PC-9 (cell line): Measurements from ENCODE around the gene OR2J2. TPM values are rescaled to one million over a fixed set of nuclear protein-coding genes. Genes with fewer than 3 reads are reported as not detected.
"Not testable (repeated sequence)": the region's sequence is repeated elsewhere in the genome, so short reads cannot be mapped to it uniquely, and the experiment has no call there.

ENCODE experiments used
- BruUV-seq: library from RNA; stranded (reverse); fragments of 400-500 nt; replicated peaks from 2 replicates; lab custom pipeline; 2021; lab: Mats Ljungman, UMichigan
- CTCF ChIA-PET: fragments of 300-600 bp; sonication (Branson Sonifier 250); formaldehyde crosslinking; loops from one replicate; lab custom pipeline; 2022; ENCODE audit warnings: antibody characterized with exemption; lab: Charles Lee
- POLR2A ChIA-PET: fragments of 300-600 bp; sonication (Branson Sonifier 250); formaldehyde crosslinking; loops from one replicate; lab custom pipeline; 2022; ENCODE audit warnings: antibody characterized with exemption; ENCODE audit not compliant: unreplicated experiment; lab: Charles Lee
- DNase-seq, 2 experiments: peaks; one replicate each; pipeline versions ENCODE4 v3.0.0 to v3.0.0-alpha.2; 2015 to 2022; ENCODE audit warnings: mixed read lengths in 1 of 2
- H2AFZ ChIP-seq: fragments of 200-600 bp; sonication (generic); 2 replicates; pipeline ENCODE4 v1.8.1; 2017; ENCODE audit warnings: antibody characterized with exemption
- H3F3A ChIP-seq: fragments of 200-600 bp; sonication (generic); 2 replicates; pipeline ENCODE4 v1.8.1; 2017; ENCODE audit warnings: antibody characterized with exemption, mild to moderate bottlenecking, low read depth; ENCODE audit not compliant: insufficient read depth
- H3K27ac ChIP-seq: fragments of 200-600 bp; sonication (generic); 2 replicates; pipeline ENCODE4 v1.6.1; 2016; ENCODE audit warnings: mixed run types
- H3K27me3 ChIP-seq: fragments of 200-600 bp; sonication (generic); 2 replicates; pipeline ENCODE4 v1.6.1; 2016; ENCODE audit warnings: low read depth, mixed run types; ENCODE audit not compliant: insufficient read depth
- H3K36me3 ChIP-seq: fragments of 200-600 bp; sonication (generic); 2 replicates; pipeline ENCODE4 v1.6.1; 2016; ENCODE audit warnings: low read depth, mixed run types
- H3K4me1 ChIP-seq: fragments of 200-600 bp; sonication (generic); replicated peaks from 2 replicates; pipeline ENCODE4 v1.6.1; 2016; ENCODE audit warnings: mixed run types; ENCODE audit not compliant: insufficient read depth
- H3K4me2 ChIP-seq: fragments of 200-600 bp; sonication (generic); 2 replicates; pipeline ENCODE4 v1.6.1; 2017; ENCODE audit warnings: mixed run types
- H3K4me3 ChIP-seq: fragments of 200-600 bp; sonication (generic); 2 replicates; pipeline ENCODE4 v1.6.1; 2016; ENCODE audit warnings: mixed run types
- H3K79me2 ChIP-seq: fragments of 200-600 bp; sonication (generic); 2 replicates; pipeline ENCODE4 v1.6.1; 2017; ENCODE audit warnings: low read depth, mixed run types
- H3K9me2 ChIP-seq: fragments of 200-600 bp; sonication (generic); 2 replicates; pipeline ENCODE4 v1.8.1; 2017; ENCODE audit warnings: mild to moderate bottlenecking; ENCODE audit not compliant: insufficient read depth
- H3K9me3 ChIP-seq: fragments of 200-600 bp; sonication (generic); 2 replicates; pipeline ENCODE4 v1.8.1; 2016; ENCODE audit warnings: low read depth; ENCODE audit not compliant: insufficient read depth
- H4K20me1 ChIP-seq: fragments of 200-600 bp; sonication (generic); 2 replicates; pipeline ENCODE4 v1.8.1; 2017; ENCODE audit not compliant: insufficient read depth
- CTCF ChIP-seq: fragments of 200-600 bp; sonication (generic); conservative IDR thresholded peaks from 2 replicates; pipeline ENCODE4 v1.6.1; 2017; ENCODE audit warnings: mixed run types, antibody characterized with exemption, mild to moderate bottlenecking, moderate library complexity
- EZH2 ChIP-seq: fragments of 200-600 bp; sonication (generic); IDR thresholded peaks from 2 replicates; pipeline ENCODE4 v1.8.0; 2017; ENCODE audit warnings: antibody characterized with exemption, low read depth
- intact Hi-C: fragments of 100-400 bp; cut with micrococcal nuclease; formaldehyde crosslinking; loops from one replicate; pipeline ENCODE4 v1.10.0; 2022; ENCODE audit not compliant: unreplicated experiment
- total RNA-seq: library from RNA; stranded (reverse); gene quantifications from 2 replicates; pipeline ENCODE4 v1.2.3, GENCODE V29; 2021

Gene OR2J2
- total RNA-seq, 1 experiment from 2014 or later: not detected

- no peak overlapping the region for H3K4me2 ChIP-seq
- no peaks in the 10 kb centered on the region for H3K36me3 ChIP-seq
- H3K4me3 ChIP-seq: no peak overlapping the region
- no TSS peak for BruUV-seq
- TF ChIP-seq CTCF: no peak
- no peak for TF ChIP-seq EZH2
- H2AFZ ChIP-seq: no peak overlapping the region
- H3K27me3 ChIP-seq: no peaks in the 10 kb centered on the region
- ChIA-PET CTCF (no interaction called here), POLR2A (no interaction called here)
- H3K27ac ChIP-seq: no peak overlapping the region
- intact Hi-C loops: no loop called here
- no peaks in the 10 kb centered on the region for H3K79me2 ChIP-seq
- no peaks in the 10 kb centered on the region for H3F3A ChIP-seq
- no peak for DNase-seq
- H3K9me2 ChIP-seq: no peaks in the 10 kb centered on the region
- H4K20me1 ChIP-seq: no peaks in the 10 kb centered on the region
- H3K4me1 ChIP-seq: no peaks in the 10 kb centered on the region
- H3K9me3 ChIP-seq: no peaks in the 10 kb centered on the region
These were observed 28.4 kb upstream of the OR2J2 start for GRCh38 chr6:29142309-29142708.

- H3K4me1 ChIP-seq: no peaks in the 10 kb centered on the region
- no peak overlapping the region for H3K4me3 ChIP-seq
- intact Hi-C loops: no loop called here
- H3K27me3 ChIP-seq: no peaks in the 10 kb centered on the region
- no peaks in the 10 kb centered on the region for H3F3A ChIP-seq
- POLR2A ChIA-PET: no interaction called here
- DNase-seq: no peak
- no peak overlapping the region for H2AFZ ChIP-seq
- TF ChIP-seq CTCF (no peak), EZH2 (no peak)
- CTCF ChIA-PET: no interaction called here
- no peaks in the 10 kb centered on the region for H4K20me1 ChIP-seq
- H3K4me2 ChIP-seq: no peak overlapping the region
- no peaks in the 10 kb centered on the region for H3K79me2 ChIP-seq
- no peaks in the 10 kb centered on the region for H3K9me2 ChIP-seq
- H3K27ac ChIP-seq: no peak overlapping the region
- no peaks in the 10 kb centered on the region for H3K9me3 ChIP-seq
- BruUV-seq: no TSS peak
- H3K36me3 ChIP-seq: no peaks in the 10 kb centered on the region
These were observed 24.5 kb upstream of the OR2J2 start for GRCh38 chr6:29146179-29146578.

- Histone ChIP-seq H3K4me3 (no peak overlapping the region), H3K4me1 (no peaks in the 10 kb centered on the region), H3F3A (no peaks in the 10 kb centered on the region), H3K27me3 (no peaks in the 10 kb centered on the region), H3K79me2 (no peaks in the 10 kb centered on the region), H3K9me2 (no peaks in the 10 kb centered on the region), H2AFZ (no peak overlapping the region), H3K9me3 (no peaks in the 10 kb centered on the region), H4K20me1 (no peaks in the 10 kb centered on the region), H3K36me3 (no peaks in the 10 kb centered on the region), H3K4me2 (no peak overlapping the region), H3K27ac (no peak overlapping the region)
- BruUV-seq: no TSS peak
- ChIA-PET CTCF (no interaction called here), POLR2A (no interaction called here)
- intact Hi-C loops: no loop called here
- TF ChIP-seq EZH2: no peak
- no peak for TF ChIP-seq CTCF
- no peak for DNase-seq
These were observed 23.6 kb upstream of the OR2J2 start for GRCh38 chr6:29147074-29147473.

- POLR2A ChIA-PET, H2AFZ ChIP-seq, BruUV-seq, H3K4me2 ChIP-seq, H3K9me2 ChIP-seq, H3K9me3 ChIP-seq, H3K4me3 ChIP-seq, H3K4me1 ChIP-seq, H3K36me3 ChIP-seq, intact Hi-C loops, DNase-seq, H3K27me3 ChIP-seq, H4K20me1 ChIP-seq, H3F3A ChIP-seq, H3K27ac ChIP-seq, CTCF ChIA-PET, H3K79me2 ChIP-seq: not testable (repeated sequence)
These were observed 21.3 kb upstream of the OR2J2 start for GRCh38 chr6:29149444-29149843.
